ENCODE results near the gene USP36.

The USP36 gene

DNA sequence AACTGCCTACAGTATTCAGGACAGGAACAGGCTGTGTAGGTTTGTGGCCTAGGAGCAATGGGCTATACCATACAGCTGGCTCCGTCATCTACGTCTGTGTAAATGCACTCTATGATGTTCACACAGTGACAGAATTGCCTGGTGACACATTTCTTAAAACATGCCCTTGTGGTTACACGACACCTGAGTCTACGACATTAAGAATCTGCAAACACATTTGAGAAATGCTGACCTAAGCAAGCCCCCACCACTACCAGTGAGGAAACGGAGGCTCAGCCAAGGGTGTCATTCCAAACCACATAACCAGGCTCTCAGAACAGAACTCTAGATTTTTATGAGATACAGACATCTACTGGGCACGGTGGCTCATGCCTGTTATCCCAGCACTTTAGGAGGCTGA is 23.5 kb downstream of the USP36 start:
- no peak for DNase-seq (ENCODE audit: low read depth in 2 of 2)

DNA sequence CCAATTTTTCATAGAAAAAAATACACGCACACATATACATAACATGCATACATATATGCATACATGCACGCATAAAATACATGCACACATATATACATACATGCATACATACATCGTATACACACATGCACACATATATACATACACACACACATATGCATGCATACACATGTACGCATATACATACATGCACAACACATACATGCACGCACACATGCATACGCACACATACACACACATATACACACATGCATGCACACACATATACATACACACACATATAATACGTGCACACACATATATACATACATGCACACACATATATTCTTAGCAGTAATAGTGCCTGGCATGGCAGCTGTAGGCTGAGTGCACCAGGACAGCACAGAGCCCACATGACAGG is 24.9 kb downstream of the USP36 start:
- DNase-seq (ENCODE audit: low read depth in 2 of 2), result no peak

DNA sequence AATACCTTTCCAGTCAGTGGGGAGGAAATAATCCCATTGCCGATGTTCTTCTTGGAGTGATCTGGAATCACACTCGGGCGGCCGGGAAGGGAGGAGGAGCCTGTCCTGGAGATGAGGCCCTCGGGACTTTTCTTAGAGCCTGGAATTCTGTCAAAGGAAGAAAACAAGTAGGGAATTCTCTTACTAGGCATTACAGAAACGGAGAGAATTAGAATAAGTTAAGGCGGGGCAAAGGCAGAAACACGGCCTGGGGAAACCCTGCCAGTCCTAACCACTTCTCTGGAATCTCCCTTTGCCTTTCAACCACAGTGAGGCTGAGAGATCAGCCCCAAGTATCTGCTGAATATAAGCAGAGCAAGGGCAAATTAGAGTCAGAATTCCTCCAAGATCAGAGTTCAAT is 27.8 kb downstream of the USP36 start:
- DNase-seq (ENCODE audit: low read depth in 2 of 2), result no peak

DNA sequence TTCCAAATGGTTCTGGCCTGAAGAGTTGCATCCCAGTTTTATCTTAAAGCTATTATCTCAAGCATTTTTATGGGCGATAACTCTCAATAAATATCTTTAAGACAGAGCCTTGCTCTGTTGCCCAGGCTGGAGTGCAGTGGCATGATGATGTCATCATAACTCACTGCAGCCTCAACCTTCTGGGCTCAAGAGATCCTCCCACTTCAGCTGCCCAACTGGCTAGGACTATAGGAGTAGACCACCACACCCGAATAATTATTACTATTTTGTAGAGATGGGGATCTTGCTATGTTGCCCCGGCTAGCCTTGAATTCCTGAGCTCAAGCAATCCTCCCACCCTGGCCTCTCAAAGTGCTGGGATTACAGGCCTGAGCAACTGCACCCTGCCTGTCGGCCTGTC is 32.5 kb downstream of the USP36 start:
- DNase-seq (ENCODE audit: low read depth in 2 of 2), result no peak

DNA sequence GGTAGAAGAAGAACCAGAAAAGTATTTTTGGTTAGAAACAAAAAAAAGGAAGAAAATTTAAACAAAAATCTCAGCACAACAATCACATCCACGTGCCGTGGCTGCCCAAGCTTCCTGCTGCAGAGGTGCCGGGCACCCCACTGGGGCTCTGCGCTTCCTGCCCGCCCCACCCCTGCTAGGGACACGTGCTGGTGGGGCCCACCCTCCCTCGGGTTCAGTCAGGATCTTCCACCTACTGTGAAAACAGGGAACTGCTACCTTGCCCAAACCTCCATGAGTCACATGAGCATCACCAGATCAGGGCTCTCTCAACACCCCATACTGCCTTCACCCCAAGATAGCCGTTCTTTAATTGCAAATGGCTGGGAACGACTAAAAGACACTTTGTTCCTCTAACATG is 34.2 kb downstream of the USP36 start:
- no peak for DNase-seq (ENCODE audit: low read depth in 2 of 2)

DNA sequence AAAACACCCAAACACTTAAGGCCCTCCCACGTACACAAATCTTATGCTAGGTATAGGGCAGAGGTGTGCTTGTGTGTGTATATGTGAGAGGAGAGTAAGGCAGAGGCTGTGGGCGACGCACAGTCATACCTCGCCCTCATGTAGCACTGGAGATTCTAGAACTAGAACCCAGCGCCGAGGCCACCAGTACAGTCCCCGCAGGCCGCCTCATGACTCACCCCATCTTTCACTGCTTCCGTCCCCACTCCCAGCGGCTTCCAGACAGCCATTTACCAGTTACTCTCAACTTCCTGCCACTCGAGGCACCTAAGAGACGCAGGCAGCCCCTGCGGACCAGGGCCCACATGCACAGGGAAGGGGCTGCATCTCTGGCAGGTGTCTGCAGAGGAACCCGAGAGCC is 35.3 kb downstream of the USP36 start:
- DNase-seq (ENCODE audit: low read depth in 2 of 2), result peak; percentile 46 to 58

DNA sequence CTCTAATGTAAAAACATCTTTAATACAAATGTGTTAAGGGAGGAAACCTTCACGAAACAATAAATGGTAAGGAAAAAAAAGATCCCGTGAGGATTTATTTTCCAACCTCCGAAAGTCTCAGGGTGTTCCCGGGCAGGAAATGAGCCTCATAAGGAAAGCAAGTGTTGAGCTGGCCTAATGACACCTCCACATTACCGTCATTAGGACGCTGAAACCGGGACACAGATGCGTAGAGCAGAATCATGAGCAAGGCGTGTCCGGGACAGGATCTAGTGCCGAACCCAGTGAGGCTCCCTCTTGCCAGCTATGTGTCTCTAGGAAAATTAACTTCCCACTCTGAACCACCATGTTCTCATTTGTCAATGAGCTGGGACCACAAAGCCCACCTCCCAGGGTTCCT is 35.8 kb downstream of the USP36 start:
- no peak for DNase-seq (ENCODE audit: low read depth in 2 of 2)

DNA sequence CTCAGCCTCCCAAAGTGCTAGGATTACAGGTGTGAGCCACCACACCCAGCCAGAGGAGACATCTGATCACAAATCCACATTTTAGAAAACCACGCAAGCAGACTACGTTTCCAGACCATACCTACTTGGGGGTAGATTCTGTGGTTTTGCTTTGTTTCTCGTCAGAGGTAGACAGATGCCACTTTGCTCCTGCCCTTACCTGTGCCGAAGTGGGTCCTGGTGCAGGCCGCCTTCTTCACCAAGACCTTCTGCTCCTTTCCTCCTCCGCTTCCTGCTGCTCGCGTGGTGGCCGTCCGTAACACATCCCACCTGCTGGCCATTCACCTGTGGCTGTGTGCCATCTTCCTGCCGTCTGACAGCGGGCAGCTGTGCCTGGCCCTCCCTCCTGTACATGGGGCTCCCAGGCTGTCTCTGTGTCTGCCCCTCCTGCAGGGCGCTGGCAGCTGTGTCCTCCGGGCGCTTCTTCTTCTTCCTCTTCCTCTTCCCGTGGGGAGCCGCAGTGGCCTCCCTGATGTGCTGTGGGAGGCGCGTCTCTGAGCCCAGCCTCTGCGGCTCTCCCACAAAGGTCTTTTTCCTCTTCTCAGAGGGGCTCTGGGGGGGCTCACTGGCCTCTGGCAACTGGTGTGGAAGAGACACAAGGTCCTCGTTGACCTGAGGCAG is 37.3 kb downstream of the USP36 start:
- no peak for DNase-seq (ENCODE audit: low read depth in 2 of 2)

DNA sequence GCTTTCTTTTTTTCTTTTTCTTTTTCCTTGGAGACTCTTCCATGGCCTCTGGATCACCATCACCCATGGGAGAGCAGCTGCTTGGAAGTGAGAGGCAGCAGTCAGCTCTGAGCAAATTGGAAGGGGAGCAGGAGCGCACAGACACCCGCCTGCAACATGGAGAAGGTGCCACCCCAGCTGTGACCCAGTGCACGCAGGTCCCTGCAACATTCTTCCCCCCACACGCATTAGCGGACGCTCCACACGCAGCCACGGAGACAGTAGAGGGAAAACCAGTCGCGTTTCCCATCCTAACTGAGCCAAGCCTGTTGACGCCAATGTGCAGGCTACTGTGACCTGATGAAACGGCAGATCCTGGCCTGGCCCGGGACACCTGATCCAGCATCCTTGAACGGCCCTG is 38.2 kb downstream of the USP36 start:
- DNase-seq (ENCODE audit: low read depth in 2 of 2), result no peak

DNA sequence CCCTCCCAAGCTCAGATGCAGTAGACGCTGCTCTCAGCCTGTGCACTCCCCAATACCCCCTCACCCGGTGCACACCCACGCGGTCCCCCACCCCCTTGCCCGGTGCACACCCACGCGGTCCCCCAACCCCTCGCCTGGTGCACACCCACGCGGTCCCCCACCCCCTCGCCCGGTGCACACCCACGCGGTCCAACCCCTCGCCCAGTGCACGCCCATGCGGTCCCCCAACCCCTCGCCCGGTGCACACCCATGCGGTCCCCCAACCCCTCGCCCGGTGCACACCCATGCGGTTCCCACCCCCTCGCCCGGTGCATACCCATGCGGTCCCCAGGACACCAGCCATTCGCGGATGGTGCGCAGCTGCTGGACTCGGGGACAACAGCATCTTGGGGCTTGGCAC is 38.6 kb downstream of the USP36 start:
- DNase-seq (ENCODE audit: low read depth in 2 of 2), result no peak

DNA sequence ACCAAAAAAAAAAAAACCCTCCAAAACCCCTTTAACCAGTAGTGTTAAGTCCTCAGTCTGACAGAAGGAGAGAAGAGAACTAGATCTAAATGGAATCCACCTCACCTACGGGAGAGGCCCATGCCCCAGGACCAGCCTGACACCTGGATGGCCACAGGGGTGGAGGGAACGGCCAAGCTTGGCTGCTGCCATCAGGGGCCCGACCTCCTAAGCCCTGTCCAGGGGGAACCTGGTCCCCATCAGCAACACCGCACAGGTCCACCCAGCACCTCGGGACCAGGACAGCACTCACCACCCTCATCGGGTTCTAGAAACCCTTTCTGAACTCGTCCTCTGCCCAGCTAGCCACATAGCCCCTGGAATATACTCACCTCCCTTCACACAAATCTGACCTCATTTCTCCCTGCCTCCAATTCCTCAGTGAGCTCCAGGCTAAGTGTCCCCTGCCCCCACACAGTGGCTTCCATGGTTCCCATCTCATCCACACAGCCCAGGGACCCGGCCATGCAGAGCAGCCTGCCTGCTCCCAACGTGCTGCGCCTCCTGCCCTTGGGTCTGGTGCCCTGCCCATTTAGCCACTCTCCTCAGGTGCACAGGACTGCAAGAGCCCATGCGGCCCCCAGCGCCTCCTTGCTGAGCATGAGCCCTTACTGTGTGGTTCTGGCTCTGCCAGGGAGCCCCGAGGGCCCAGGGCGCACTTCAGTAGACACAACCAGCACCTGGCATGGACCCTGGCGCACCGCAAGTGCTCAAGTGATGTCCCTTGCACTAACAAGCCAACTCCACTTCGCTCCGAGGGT is 40.3 kb downstream of the USP36 start:
- DNase-seq (ENCODE audit: low read depth in 2 of 2), result no peak

DNA sequence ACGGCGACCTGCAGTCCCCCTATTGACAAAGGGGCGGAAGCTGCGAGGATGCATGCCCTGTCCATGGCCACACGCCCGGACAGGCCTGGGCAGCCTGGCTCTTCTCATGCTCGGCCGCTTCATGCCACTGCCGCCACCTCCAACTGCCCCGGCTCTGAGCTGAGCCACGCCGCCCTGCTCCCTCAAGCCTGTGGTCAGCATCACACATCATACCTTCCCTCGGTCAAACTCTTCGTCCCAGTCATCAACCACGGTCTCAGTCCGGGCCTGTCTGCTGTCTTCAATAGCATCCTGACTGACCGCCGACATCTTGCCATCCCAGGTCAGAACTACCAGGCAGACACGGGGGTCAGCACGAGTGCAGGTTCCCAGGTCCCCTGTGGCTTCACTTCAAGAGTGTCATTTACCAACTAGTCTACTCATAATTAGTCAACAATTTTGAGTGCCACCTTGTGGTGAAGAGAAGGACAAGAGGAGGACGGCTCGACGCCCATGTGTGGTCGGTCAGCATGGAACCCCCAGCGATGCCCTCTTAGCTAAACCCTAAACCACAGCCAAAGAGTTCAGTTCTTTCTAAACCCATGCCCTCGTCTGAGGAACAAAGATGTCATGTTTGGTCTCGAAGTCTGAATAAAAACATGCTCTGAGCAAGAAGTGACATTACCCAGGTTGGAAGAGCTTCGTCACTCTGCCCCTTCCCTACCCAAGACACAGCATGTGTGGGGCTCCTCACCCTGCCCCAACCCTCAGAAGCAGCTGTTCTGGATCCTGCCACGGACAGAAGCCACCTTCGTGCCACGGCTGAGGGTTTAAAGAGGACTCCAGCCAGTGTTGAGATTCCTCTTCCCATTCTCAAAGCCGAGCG is 41.7 kb downstream of the USP36 start:
- no peak for DNase-seq (ENCODE audit: low read depth in 2 of 2)

DNA sequence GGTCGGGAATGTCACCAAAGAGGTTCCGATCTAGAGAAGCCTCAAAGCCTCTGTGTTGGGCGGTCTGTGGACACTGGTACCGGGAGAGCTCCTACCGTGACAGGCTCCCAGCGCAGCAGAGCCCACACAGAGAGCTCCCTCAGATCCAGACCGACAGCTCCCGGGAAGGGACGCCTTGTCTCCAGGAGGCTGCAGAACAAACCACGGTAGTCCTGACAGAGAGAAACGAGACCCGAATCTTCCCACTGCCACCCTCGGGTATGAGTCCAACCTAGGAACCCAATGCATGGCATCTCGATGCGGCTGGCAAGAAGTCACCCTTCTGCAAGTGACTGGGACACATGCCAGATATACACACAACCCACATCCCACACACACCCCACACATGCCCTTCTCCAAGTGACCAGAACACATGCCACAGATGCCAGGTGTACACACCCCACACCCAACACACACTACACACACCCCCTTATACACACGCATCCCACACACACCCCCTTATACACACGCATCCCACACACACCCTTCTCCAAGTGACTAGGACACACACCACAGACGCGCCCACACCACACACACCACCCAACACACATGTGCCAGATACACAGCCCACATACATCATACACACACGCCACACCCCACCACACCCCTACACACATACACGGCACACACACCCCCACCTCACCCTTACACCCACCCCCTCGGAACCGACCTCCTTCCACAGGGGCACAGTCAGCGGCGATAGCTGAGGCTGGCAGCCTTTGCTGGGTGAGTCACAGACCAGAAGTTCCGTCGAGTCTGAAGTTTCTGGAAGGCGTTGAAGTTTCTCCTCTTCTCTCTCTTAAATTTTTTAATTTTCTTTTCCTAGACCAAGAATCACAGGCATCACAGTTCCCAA is 42.7 kb downstream of the USP36 start:
- DNase-seq (ENCODE audit: low read depth in 2 of 2), result no peak

DNA sequence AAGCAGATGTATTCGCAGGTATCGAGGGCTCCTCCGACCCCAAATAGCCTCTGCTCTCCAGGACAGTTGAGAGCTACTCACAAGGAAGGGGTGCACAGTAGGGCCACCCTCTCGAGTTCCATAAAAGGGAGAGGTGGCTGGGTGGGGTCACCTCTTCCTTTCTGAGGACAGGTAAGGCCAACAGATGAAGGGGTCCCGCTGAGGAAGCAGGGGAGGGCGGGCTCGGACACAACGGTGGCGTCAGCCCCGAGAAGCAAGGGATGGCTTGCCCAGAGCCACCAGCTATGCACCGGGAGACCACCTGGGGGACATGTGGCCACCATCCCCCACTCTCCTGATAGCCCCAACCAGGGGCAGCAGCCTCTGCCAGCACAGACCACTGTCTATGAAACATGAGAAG is 43.4 kb downstream of the USP36 start:
- no peak for DNase-seq (ENCODE audit: low read depth in 2 of 2)

DNA sequence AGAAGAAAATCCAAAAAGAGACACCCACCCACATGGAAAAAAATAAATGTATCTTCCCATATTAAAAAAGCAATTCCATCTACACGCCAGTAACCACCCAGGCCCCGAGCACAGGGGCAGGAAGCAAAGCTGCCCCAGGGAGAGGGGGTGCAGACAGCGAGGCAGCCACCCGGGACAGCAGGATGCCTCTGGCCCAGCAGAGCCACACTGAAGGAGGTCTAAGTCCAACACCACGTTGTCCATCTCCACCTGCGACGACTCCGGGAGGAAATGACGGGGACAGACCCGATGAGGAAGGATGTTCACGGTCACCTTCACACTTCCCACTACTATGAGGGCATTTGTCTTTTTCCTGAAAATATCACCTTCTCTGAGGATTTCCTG is 44.1 kb downstream of the USP36 start:
- no peak for DNase-seq (ENCODE audit: low read depth in 2 of 2)

DNA sequence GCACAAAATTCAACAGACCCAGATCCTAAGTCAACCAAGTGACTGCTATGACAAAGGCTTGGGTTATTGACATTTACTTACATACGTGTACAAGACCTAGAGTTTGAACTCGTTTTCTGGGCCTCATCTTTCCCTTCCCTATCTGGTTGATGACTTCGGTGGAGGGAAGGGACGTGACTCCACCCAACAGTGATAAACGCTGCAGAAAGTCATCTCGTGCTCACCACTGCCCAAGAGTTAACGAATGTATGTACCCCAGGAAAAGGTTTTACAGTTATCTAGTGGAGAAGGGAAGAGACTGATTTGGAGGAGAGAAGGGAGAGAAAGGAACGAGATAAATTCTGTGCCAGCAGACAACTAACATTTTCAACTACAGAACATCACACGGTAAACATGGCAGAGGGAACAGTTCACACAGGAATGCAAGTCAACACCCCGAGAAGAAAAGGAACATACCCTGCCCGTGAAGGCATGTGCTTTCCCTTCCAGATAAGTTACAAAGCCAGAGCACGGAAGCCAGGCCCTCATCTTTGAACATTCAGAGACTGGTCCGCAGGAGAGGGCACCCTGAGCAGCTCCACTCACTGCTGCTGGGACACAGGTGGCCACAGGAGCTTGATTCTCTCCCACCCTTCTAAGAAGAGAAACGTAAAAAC is 44.6 kb downstream of the USP36 start:
- DNase-seq (ENCODE audit: low read depth in 2 of 2), result no peak

DNA sequence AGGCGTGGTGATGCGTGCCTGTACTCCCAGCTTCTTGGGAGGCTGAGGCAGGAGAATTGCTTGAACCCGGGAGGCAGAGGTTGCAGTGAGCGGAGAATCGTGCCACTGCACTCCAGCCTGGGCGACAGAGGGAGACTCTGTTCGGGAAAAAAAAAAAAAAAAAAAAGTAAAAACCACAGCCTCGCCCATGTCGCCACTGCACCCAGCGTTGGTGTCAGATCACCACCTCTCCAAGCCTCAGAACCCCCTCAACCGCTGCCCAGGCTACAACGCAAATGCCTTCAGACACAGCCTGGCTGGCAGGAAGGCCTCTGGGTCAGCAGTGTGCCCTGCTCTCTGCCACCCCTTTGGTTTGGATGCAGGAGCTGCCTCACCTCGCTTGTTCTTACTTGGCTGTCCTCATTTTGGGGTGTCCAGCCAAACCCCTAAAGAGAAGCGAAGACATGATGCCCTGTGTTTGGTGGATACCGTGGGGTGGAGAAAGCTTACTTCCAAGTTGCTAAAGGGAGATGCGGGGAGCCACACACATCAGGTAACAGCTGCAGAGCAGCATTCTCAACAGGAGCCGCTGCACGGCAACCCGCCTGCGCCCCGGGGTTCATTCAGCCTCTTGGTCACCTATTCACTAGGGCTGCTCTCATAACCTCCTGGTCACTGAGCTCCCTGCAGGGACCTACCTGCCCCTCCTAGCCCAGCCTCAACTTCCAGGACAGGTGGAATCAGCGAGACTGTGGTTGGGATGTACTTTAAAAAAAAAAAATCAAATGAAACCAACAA is 45.6 kb downstream of the USP36 start:
- DNase-seq (ENCODE audit: low read depth in 2 of 2), result no peak

DNA sequence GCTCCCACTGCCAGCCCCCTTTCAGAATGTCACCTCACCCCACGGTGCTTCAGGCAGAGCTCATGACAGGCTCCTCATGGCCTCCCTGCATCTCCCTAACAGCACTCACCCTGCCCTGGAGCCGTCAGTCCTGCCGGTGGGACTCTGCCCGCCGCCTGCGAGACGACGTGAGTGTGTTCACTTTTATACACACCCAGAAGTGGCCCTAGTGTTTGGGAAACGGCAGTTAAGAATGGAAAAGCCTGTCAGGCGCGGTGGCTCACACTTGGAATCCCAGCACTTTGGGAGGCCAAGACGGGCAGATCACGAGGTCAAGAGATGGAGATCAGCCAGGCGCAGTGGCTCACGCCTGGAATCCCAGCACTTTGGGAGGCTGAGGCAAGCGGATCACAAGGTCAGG is 46.2 kb downstream of the USP36 start:
- DNase-seq (ENCODE audit: low read depth in 2 of 2), result no peak

DNA sequence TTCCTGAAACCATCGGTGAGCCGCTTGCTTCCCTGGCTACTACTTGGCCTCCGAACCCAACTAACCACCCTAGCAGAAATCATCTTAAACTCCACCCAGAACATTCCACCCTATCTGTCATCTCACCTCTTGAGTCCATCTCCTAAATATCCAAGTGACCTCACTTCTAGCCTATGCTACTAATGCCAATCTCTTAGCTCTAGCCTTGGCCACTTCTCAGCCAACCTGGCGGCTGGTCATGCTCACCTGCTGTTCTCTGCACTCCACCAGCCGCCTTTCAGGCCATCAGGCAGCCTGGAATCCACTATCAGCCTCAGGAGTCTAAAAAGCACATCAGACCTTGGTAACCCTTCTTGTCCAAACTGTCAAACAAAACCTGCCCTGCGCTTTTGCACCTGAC is 46.6 kb downstream of the USP36 start:
- no peak for DNase-seq (ENCODE audit: low read depth in 2 of 2)

DNA sequence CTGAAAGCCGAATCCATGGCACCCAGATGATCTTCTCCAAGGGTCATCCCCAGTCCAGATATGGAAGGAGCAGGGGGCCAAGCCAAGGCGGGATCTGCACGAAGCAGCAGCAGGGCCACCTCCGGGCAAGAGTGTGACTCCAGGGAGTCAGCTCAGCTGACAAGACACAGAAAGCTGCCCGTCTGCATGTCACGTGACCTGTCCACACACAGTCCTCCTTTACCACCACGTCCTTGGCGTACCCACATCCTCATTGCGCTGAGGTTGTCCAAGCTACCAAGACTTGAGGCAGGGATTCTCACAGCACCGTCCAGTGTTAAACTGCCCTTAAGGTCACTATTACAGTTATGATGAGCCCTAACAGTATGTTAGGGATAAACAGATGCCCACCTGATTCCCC is 47.2 kb downstream of the USP36 start:
- no peak for DNase-seq (ENCODE audit: low read depth in 2 of 2)
